ENCODE results near the gene DCST1.

DNA sequence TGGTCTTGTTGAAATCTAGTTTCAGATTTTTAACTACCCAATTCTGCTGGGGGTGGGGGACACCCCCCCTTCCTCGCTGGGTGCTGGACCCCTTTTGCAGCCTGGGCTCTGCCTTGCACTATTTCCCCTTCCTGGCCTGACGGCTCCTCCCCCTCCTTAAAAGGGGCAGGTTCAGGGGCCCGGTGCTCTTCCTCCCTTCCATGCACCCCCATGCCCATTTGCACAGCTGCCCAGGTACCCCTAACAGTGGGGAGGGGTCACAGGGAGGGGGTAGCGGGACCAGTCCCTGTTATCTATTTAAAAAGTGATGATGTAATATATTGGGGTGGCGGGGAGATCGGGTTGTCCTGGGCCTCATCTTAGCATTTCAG, 15.7 kb upstream of the DCST1 start:
- no peak for TF ChIP-seq EZH2 (IDR thresholded peaks at IDR 0.05; ENCODE audit: low read depth, low read length, severe bottlenecking)
- TF ChIP-seq, protein P1, sequence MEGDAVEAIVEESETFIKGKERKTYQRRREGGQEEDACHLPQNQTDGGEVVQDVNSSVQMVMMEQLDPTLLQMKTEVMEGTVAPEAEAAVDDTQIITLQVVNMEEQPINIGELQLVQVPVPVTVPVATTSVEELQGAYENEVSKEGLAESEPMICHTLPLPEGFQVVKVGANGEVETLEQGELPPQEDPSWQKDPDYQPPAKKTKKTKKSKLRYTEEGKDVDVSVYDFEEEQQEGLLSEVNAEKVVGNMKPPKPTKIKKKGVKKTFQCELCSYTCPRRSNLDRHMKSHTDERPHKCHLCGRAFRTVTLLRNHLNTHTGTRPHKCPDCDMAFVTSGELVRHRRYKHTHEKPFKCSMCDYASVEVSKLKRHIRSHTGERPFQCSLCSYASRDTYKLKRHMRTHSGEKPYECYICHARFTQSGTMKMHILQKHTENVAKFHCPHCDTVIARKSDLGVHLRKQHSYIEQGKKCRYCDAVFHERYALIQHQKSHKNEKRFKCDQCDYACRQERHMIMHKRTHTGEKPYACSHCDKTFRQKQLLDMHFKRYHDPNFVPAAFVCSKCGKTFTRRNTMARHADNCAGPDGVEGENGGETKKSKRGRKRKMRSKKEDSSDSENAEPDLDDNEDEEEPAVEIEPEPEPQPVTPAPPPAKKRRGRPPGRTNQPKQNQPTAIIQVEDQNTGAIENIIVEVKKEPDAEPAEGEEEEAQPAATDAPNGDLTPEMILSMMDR (IDR thresholded peaks at IDR 0.05; ENCODE audit: control extremely low read depth in 1 of 3, insufficient read depth in 1 of 3, low read depth in 1 of 3, low read length in 3 of 3) = no peak
